GM12878 (cell line): ENCODE measurements around the gene TGM5. TPM values are rescaled to one million over a fixed set of nuclear protein-coding genes. Genes with fewer than 3 reads are reported as not detected.

Source experiments
- E4F1 ChIP-seq: fragments of 450-650 bp; IDR thresholded peaks from 2 replicates; pipeline ENCODE4 v1.6.1; 2018; ENCODE audit warnings: borderline replicate concordance, mild to moderate bottlenecking; ENCODE audit not compliant: partially characterized antibody
- GATAD2B ChIP-seq: fragments of 450-650 bp; conservative IDR thresholded peaks from 2 replicates; pipeline ENCODE4 v1.6.1; 2017; ENCODE audit warnings: low read depth, mild to moderate bottlenecking, moderate library complexity
- SMC3 ChIP-seq: IDR thresholded peaks from 2 replicates; pipeline ENCODE4 v1.6.1; 2011; ENCODE audit warnings: low read length, improper control_type of control experiment, borderline replicate concordance
- polyA plus RNA-seq, 11 experiments: library from polyadenylated mRNA; depleted of rRNA in 4 of 11; unstranded in 6 of 11; stranded (reverse) in 5 of 11; fragments of >200 nt; fragmentation: Nextera tagmentation in 4 of 11; fragmentation: Illumina TruSeq in 1 of 11; extraction: Ambion mirVana in 4 of 11; extraction: Trizol in 1 of 11; gene quantifications; 1 replicate in 1 of 11; 2 replicates in 10 of 11; pipeline versions ENCODE4 v1.2.1 to v1.2.3, GENCODE V29; 2011 to 2016; ENCODE audit warnings: inconsistent platforms in 2 of 11, missing spikeins in 2 of 11, low read depth in 1 of 11
- total RNA-seq, 4 experiments: library from RNA; depleted of rRNA in 3 of 4; stranded (reverse); fragments of >200 nt in 3 of 4; fragmentation: Illumina TruSeq in 1 of 4; extraction: Trizol in 1 of 4; gene quantifications; 2 replicates each; pipeline versions ENCODE4 v1.2.1 to v1.2.3, GENCODE V29; 2013 to 2021
- TF ChIP-seq, protein P1 (sequence below): fragments of 450-650 bp; IDR thresholded peaks from 2 replicates; pipeline ENCODE4 v1.6.1; 2017; ENCODE audit warnings: low read depth, mild to moderate bottlenecking, moderate library complexity
- TF ChIP-seq, protein P2 (sequence below): fragments of 450-650 bp; IDR thresholded peaks from 2 replicates; pipeline ENCODE4 v1.6.1; 2017; ENCODE audit warnings: borderline replicate concordance

TGM5 gene
- total and polyA plus RNA-seq, 10 of the 15 experiments (the other 5 are each of a cell fraction or from before 2014, with no cell fraction given), result 4.4 to 27.1 (median 5.6) TPM

DNA sequence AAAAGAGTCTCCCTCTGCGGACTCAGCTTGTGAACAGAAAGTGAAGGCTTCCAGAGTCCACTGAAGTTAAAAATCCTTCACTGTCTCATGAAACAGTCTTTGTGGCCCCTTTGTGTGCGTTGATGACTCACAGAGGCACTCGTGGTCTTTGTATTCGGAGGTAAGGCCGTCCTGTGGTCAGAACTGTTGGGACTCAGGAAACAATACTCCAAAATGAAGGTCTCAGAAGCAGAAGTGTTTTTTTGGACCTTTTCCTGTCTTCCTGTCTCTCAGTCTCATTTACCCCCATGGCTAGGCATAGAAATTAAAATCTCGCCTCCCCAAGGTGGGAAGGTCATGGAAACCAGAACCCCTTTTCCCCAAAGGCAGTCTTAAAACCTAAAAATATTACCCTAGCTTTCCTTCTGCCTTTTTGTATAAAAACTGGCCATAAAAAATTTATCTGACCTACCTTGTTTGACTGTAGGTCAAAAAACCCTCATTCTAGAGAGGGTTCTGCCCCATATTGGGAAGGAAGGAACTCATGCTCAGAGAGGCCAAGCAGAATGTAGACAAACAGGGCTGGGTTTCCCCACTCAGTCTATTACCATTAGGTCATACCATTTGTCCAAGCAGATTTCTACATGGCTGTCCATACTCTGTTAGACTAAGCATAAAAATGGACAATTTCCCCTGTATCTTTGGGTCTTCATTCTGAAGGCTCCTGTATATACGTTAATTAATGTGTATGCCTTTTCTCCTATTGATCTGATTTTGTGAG lies 26.8 kb downstream of the TGM5 start (continued):
- TF ChIP-seq E4F1, result no peak
- TF ChIP-seq SMC3, result no peak
- TF ChIP-seq, protein P1, sequence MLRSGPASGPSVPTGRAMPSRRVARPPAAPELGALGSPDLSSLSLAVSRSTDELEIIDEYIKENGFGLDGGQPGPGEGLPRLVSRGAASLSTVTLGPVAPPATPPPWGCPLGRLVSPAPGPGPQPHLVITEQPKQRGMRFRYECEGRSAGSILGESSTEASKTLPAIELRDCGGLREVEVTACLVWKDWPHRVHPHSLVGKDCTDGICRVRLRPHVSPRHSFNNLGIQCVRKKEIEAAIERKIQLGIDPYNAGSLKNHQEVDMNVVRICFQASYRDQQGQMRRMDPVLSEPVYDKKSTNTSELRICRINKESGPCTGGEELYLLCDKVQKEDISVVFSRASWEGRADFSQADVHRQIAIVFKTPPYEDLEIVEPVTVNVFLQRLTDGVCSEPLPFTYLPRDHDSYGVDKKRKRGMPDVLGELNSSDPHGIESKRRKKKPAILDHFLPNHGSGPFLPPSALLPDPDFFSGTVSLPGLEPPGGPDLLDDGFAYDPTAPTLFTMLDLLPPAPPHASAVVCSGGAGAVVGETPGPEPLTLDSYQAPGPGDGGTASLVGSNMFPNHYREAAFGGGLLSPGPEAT, result peak; percentile 74; the same call in 1 of the 2 replicates
- no peak for TF ChIP-seq GATAD2B
- TF ChIP-seq, protein P2, sequence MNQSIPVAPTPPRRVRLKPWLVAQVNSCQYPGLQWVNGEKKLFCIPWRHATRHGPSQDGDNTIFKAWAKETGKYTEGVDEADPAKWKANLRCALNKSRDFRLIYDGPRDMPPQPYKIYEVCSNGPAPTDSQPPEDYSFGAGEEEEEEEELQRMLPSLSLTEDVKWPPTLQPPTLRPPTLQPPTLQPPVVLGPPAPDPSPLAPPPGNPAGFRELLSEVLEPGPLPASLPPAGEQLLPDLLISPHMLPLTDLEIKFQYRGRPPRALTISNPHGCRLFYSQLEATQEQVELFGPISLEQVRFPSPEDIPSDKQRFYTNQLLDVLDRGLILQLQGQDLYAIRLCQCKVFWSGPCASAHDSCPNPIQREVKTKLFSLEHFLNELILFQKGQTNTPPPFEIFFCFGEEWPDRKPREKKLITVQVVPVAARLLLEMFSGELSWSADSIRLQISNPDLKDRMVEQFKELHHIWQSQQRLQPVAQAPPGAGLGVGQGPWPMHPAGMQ, result no peak
